MM.1S (cell line): Measurements from ENCODE around the gene FBF1.

Experiments
- CTCF ChIP-seq: fragments of 300-600 bp; sonication (generic); IDR thresholded peaks from 2 replicates; pipeline ENCODE4 v1.5.1; 2016; ENCODE audit warnings: antibody characterized with exemption, low read length, mixed read lengths
- EZH2phosphoT487 ChIP-seq: fragments of 300-600 bp; sonication (generic); IDR thresholded peaks from 2 replicates; pipeline ENCODE4 v1.6.1; 2018; ENCODE audit warnings: antibody characterized with exemption, low read length

- TF ChIP-seq CTCF (no peak), EZH2phosphoT487 (no peak)
Measured at GRCh38 chr17:75908201-75908600, 32.6 kb downstream of the FBF1 start.
